ENCODE measurements around the gene BAZ2B. TPM values are rescaled to one million over a fixed set of nuclear protein-coding genes. Genes with fewer than 3 reads are reported as not detected.

BAZ2B gene
- total RNA-seq, 4 donors from 2014 or later = 122 to 181 (median 143) TPM

GRCh38 chr2:159457589-159457988 lies 158.8 kb downstream of the BAZ2B start:
- 68% methylated on average over 1 of the region's 1 CpG for WGBS, 2 donors
- TF ChIP-seq POLR2A (IDR thresholded peaks at IDR 0.05) = no peak
- TF ChIP-seq CTCF (IDR thresholded peaks at IDR 0.05) = no peak
- no peak for DNase-seq
- H3K9me3 ChIP-seq = no peaks in the 10 kb centered on the region
- no peaks in the 10 kb centered on the region for H3K36me3 ChIP-seq
- intact Hi-C loops (cut with DNase I) = no loop called here
- H3K27me3 ChIP-seq = no peaks in the 10 kb centered on the region
- no peak overlapping the region for H3K27ac ChIP-seq
- H3K4me3 ChIP-seq (replicated peaks in 1 of 3) = no peak overlapping the region
- H3K4me1 ChIP-seq = peaks cover 0 to 5% of the 10 kb centered on the region in 2 donors

- Histone ChIP-seq H3K4me1 (peaks cover 0 to 5% of the 10 kb centered on the region in 2 donors), H3K36me3 (no peaks in the 10 kb centered on the region), H3K27ac (no peak overlapping the region), H3K4me3 (replicated peaks in 1 of 3) (no peak overlapping the region), H3K9me3 (no peaks in the 10 kb centered on the region), H3K27me3 (no peaks in the 10 kb centered on the region)
- intact Hi-C loops (cut with DNase I) = no loop called here
- WGBS, 2 donors = 64 to 71% methylated on average over 5 of the region's 5 CpGs
- DNase-seq = no peak
- no peak for TF ChIP-seq POLR2A (IDR thresholded peaks at IDR 0.05)
- no peak for TF ChIP-seq CTCF (IDR thresholded peaks at IDR 0.05)
These were observed 159.6 kb downstream of the BAZ2B start for GRCh38 chr2:159456500-159457426.

- H3K9me3 ChIP-seq = no peaks in the 10 kb centered on the region
- H3K27ac ChIP-seq = no peak overlapping the region
- no peak overlapping the region for H3K4me3 ChIP-seq (replicated peaks in 1 of 3)
- no peaks in the 10 kb centered on the region for H3K36me3 ChIP-seq
- no peaks in the 10 kb centered on the region for H3K27me3 ChIP-seq
- H3K4me1 ChIP-seq = peaks cover 0 to 5% of the 10 kb centered on the region in 2 donors
- intact Hi-C loops (cut with DNase I) = no loop called here
- no peak for TF ChIP-seq CTCF (IDR thresholded peaks at IDR 0.05)
- TF ChIP-seq POLR2A (IDR thresholded peaks at IDR 0.05) = no peak
- no peak for DNase-seq
These were observed 160.9 kb downstream of the BAZ2B start for GRCh38 chr2:159455330-159455918.

- no peaks in the 10 kb centered on the region for H3K27me3 ChIP-seq
- intact Hi-C loops (cut with DNase I) = no loop called here
- H3K9me3 ChIP-seq = no peaks in the 10 kb centered on the region
- H3K27ac ChIP-seq = no peak overlapping the region
- no peak for TF ChIP-seq CTCF (IDR thresholded peaks at IDR 0.05)
- no peak for TF ChIP-seq POLR2A (IDR thresholded peaks at IDR 0.05)
- H3K4me1 ChIP-seq = peaks cover 0 to 5% of the 10 kb centered on the region in 2 donors
- no peak overlapping the region for H3K4me3 ChIP-seq (replicated peaks in 1 of 3)
- no peak for DNase-seq
- H3K36me3 ChIP-seq = no peaks in the 10 kb centered on the region
These were observed 162.2 kb downstream of the BAZ2B start for GRCh38 chr2:159454185-159454584.

GRCh38 chr2:159450180-159450579 lies 166.2 kb downstream of the BAZ2B start:
- 84 to 88% methylated on average over 3 of the region's 3 CpGs for whole genome bisulfite sequencing, 2 donors
- Histone ChIP-seq H3K27ac (no peak overlapping the region), H3K4me3 (replicated peaks in 1 of 3) (no peak overlapping the region), H3K36me3 (peaks cover 11 to 20% of the 10 kb centered on the region in 2 donors), H3K27me3 (no peaks in the 10 kb centered on the region), H3K9me3 (no peaks in the 10 kb centered on the region), H3K4me1 (peaks cover 0 to 2% of the 10 kb centered on the region in 2 donors)
- intact Hi-C loops (cut with DNase I) = no loop called here
- TF ChIP-seq POLR2A (IDR thresholded peaks at IDR 0.05) = no peak
- TF ChIP-seq CTCF (IDR thresholded peaks at IDR 0.05) = no peak
- DNase-seq = no peak

Measured in thyroid gland (tissue), 4 donors.